Thyroid gland (tissue), 4 donors: ENCODE data around the gene ISG15.
"Not testable (repeated sequence)": the region's sequence is repeated elsewhere in the genome, so short reads cannot be mapped to it uniquely, and the experiment has no call there.

ENCODE experiments used
- CTCF ChIP-seq, 6 experiments: fragments of 200-600 bp in 3 of 6; fragments of 450-650 bp in 3 of 6; sonication (generic) in 3 of 6; IDR thresholded peaks; one replicate each; pipeline ENCODE4 v1.5.1; 2016 to 2019; ENCODE audit warnings: antibody characterized with exemption in 6 of 6, mild to moderate bottlenecking in 2 of 6, inconsistent platforms in 1 of 6, moderate library complexity in 1 of 6
- POLR2A ChIP-seq, 2 donors: fragments of 450-650 bp; IDR thresholded peaks; one replicate each; pipeline ENCODE4 v1.6.1; 2017; ENCODE audit warnings: antibody characterized with exemption in 2 of 2, mild to moderate bottlenecking in 2 of 2, moderate library complexity in 1 of 2

DNA sequence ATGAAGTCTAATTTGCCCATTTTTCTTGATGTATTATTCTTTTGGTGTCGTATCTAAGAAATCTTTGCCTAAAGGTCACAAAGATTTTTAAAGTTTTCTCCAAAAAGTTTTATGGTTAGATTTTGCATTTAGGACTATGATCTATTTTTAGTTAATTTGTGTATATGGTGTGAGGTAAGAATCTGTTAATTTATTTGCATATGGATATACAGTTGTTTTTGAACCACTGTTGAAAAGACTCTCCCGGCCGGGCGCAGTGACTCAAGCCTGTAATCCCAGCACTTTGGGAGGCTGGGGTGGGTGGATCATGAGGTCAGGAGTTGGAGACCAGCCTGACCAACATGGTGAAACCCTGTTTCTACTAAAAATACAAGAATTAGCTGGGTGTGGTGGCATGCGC, 25.2 kb upstream of the ISG15 start:
- not testable (repeated sequence) for TF ChIP-seq CTCF, POLR2A (IDR thresholded peaks at IDR 0.05)
